Progenitor cell of endocrine pancreas (in vitro differentiated cells): Measurements from ENCODE around the gene PRND. TPM values are rescaled to one million over a fixed set of nuclear protein-coding genes. Genes with fewer than 3 reads are reported as not detected.
"Not testable (repeated sequence)": the region's sequence is repeated elsewhere in the genome, so short reads cannot be mapped to it uniquely, and the experiment has no call there.

Experiments used
- DNase-seq: peaks from one replicate; pipeline ENCODE4 v3.0.0; 2021; ENCODE audit warnings: low spot score; ENCODE audit not compliant: unreplicated experiment
- H3K27ac Mint-ChIP-seq: 2 replicates; pipeline ENCODE4 v1.8.0; 2021; ENCODE audit warnings: mild to moderate bottlenecking, moderate library complexity, mixed read lengths
- H3K27me3 Mint-ChIP-seq: 2 replicates; pipeline ENCODE4 v1.8.0; 2021; ENCODE audit warnings: mixed read lengths
- H3K36me3 Mint-ChIP-seq: 2 replicates; pipeline ENCODE4 v1.8.0; 2022; ENCODE audit warnings: mixed read lengths; ENCODE audit not compliant: insufficient read depth
- H3K4me1 Mint-ChIP-seq: 2 replicates; pipeline ENCODE4 v1.8.0; 2021; ENCODE audit warnings: low read depth, mixed read lengths
- H3K4me3 Mint-ChIP-seq: 2 replicates; pipeline ENCODE4 v1.8.0; 2021; ENCODE audit warnings: low read depth, mild to moderate bottlenecking, moderate library complexity, mixed read lengths
- H3K9me3 Mint-ChIP-seq: 2 replicates; pipeline ENCODE4 v1.8.0; 2021; ENCODE audit warnings: low read depth, mixed read lengths
- total RNA-seq: library from RNA; stranded (reverse); gene quantifications from 2 replicates; pipeline ENCODE4 v1.2.1, GENCODE V29; 2021
- TF ChIP-seq, protein P1 (sequence below): fragments of 200-600 bp; sonication (generic); IDR thresholded peaks from one replicate; pipeline ENCODE4 v1.5.0; 2021; ENCODE audit warnings: antibody characterized with exemption, mild to moderate bottlenecking; ENCODE audit not compliant: unreplicated experiment

The PRND gene
- total RNA-seq, 1 donor from 2014 or later: not detected

DNA sequence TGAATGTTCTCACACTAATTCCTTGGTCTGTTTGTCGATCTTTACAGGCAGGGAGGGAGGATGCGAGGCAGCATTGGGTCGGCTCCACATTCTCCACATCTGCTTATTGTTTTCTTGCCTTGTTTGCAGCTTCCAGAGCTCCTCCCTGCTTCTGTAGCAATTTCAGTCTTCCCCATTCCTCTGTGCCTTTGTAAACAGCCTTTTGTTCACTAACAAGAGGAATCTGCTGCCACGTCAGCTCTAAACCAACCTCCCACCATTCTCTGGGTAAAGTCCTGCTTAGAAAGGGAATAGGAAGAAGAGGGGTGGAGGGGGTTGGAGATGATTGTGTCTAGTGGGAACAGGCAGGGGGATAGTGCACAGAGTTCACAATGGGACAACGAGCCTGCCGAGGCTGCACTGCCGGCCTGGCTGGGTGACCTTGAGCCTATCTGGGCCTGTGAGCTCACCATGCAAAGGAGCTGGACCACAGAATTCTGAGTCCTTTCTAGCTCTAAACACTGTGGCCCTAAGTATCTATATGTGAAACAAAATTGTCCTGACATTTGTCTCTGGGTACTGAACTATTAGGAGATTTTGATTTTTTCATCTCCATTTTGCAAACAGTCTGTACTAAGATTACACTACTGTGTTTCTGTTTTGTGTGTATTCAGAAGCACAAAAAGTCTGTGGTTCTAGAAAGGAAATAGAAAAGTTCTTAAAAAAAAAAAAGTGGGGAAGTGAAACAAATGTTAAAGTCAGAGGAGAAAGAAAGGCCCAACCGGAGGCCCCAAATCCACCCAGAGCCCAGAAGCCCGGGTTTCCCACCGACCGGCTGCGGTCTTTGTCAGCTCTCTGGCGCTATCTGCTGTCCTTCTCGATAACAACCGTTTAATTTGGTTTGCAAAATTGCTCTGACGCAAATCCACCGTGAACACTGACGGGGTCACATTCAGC is 1.4 kb upstream of the PRND start:
- peak; percentile 47 for DNase-seq
- H3K4me3 Mint-ChIP-seq: no peak overlapping the region
- H3K27ac Mint-ChIP-seq: peak overlapping the region; percentile 60
- H3K4me1 Mint-ChIP-seq: peaks cover 6% of the 10 kb centered on the region
- H3K36me3 Mint-ChIP-seq: no peaks in the 10 kb centered on the region
- H3K27me3 Mint-ChIP-seq: peaks cover 14% of the 10 kb centered on the region
- H3K9me3 Mint-ChIP-seq: no peaks in the 10 kb centered on the region
- TF ChIP-seq, protein P1, sequence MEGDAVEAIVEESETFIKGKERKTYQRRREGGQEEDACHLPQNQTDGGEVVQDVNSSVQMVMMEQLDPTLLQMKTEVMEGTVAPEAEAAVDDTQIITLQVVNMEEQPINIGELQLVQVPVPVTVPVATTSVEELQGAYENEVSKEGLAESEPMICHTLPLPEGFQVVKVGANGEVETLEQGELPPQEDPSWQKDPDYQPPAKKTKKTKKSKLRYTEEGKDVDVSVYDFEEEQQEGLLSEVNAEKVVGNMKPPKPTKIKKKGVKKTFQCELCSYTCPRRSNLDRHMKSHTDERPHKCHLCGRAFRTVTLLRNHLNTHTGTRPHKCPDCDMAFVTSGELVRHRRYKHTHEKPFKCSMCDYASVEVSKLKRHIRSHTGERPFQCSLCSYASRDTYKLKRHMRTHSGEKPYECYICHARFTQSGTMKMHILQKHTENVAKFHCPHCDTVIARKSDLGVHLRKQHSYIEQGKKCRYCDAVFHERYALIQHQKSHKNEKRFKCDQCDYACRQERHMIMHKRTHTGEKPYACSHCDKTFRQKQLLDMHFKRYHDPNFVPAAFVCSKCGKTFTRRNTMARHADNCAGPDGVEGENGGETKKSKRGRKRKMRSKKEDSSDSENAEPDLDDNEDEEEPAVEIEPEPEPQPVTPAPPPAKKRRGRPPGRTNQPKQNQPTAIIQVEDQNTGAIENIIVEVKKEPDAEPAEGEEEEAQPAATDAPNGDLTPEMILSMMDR: peak; percentile 79

DNA sequence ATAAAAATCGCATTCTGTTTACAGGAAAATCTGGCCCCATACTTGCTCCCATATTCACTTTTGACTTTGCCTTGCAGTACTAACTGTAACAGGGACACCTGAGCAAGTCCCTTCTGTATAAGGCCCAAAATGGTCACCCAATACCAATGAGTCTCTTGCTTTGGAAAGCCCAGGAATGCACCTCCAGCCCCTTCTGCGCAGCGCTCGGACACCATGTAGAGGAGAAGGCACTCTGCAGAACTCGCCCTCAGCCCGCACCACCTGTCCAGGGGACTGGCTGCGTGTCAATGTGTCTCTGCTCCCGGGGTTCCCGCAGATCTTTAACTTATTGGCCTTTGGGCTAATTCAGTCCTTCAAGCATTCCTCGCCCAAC is 746 bp upstream of the PRND start:
- H3K4me1 Mint-ChIP-seq: peaks cover 6% of the 10 kb centered on the region
- TF ChIP-seq, protein P1: no peak
- no peaks in the 10 kb centered on the region for H3K36me3 Mint-ChIP-seq
- no peaks in the 10 kb centered on the region for H3K9me3 Mint-ChIP-seq
- peaks cover 14% of the 10 kb centered on the region for H3K27me3 Mint-ChIP-seq
- no peak for DNase-seq
- H3K27ac Mint-ChIP-seq: no peak overlapping the region
- H3K4me3 Mint-ChIP-seq: no peak overlapping the region

DNA sequence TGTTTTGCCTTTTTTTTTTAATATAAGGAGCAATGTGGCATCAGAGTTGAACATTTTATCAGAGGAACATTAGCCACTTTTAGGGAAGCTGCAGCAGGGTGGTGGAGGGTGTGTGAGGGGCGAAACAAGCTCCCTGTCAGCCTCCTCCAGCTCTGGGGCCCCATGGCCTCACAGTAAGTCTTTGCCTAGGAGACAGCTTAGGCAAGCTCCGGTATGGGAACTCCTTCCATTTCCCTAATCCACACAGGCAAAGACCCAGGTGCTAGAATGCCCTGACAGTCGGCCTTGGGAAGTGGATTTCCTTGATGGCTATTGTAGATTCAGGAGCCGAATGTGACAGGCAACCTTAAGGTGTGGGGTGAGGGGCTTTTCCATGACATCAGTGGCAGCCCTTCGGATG is 862 bp downstream of the PRND start:
- no peak for DNase-seq
- no peaks in the 10 kb centered on the region for H3K9me3 Mint-ChIP-seq
- H3K4me1 Mint-ChIP-seq: peaks cover 6% of the 10 kb centered on the region
- TF ChIP-seq, protein P1: no peak
- H3K27me3 Mint-ChIP-seq: peaks cover 16% of the 10 kb centered on the region
- H3K27ac Mint-ChIP-seq: no peak overlapping the region
- H3K4me3 Mint-ChIP-seq: no peak overlapping the region
- H3K36me3 Mint-ChIP-seq: no peaks in the 10 kb centered on the region

DNA sequence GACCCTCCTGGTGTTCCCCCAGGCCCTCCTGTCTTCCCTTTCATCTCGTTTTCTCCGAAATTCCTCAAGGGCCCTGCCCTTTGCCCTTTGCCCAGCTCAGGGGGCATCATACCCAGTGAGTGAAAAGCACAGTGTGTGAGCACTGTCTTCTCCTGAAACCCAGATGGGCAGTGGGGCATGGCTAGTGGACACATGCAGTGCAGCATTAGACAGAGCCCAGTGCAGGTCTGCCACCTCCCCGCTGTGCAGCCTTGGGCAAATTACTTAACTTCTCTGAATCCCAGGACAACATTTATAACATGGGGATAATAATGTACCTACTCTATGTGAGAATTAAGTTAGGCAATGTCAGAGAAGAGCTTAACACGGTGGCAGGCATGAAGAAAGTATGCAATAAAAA is 1.3 kb downstream of the PRND start:
- no peak overlapping the region for H3K4me3 Mint-ChIP-seq
- no peak overlapping the region for H3K27ac Mint-ChIP-seq
- TF ChIP-seq, protein P1: no peak
- H3K4me1 Mint-ChIP-seq: peaks cover 6% of the 10 kb centered on the region
- peaks cover 16% of the 10 kb centered on the region for H3K27me3 Mint-ChIP-seq
- no peaks in the 10 kb centered on the region for H3K36me3 Mint-ChIP-seq
- H3K9me3 Mint-ChIP-seq: no peaks in the 10 kb centered on the region
- no peak for DNase-seq

DNA sequence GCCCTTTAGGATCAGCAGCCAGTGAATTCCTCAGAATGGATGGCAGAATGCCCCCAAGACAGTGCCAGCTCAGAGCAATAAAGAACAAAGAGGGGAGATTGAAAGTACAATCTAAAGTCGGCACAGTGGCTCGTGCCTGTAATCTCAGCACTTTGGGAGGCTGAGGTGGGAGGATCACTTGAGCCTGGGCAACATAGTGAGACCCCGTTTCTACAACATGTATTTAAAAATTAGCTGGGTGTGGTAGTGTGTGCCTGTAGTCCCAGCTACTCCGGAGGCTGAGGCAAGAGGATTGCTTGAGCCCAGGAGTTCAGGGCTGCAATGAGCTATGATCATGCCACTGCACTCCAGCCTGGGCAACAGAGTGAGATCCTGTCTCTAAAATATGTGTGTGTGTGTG is 1.8 kb downstream of the PRND start:
- H3K27me3 Mint-ChIP-seq: peaks cover 16% of the 10 kb centered on the region
- H3K36me3 Mint-ChIP-seq, H3K4me3 Mint-ChIP-seq, H3K9me3 Mint-ChIP-seq, H3K27ac Mint-ChIP-seq, H3K4me1 Mint-ChIP-seq, DNase-seq: not testable (repeated sequence)
